Gastrocnemius medialis (tissue), 4 donors: Measurements from ENCODE around the gene SREBF2.

Experiments used
- POLR2A ChIP-seq, 2 donors: fragments of 450-650 bp; IDR thresholded peaks; one replicate each; pipeline ENCODE4 v1.6.1; 2017; ENCODE audit warnings: antibody characterized with exemption in 2 of 2, mild to moderate bottlenecking in 2 of 2, moderate library complexity in 2 of 2
- TF ChIP-seq, protein P1 (sequence below), 5 experiments: fragments of 450-650 bp in 3 of 5; fragments of 200-600 bp in 2 of 5; sonication (generic) in 2 of 5; IDR thresholded peaks in 4 of 5; conservative IDR thresholded peaks in 1 of 5; 1 replicate in 4 of 5; 2 replicates in 1 of 5; pipeline ENCODE4 v1.5.1; 2016 to 2019; ENCODE audit warnings: antibody characterized with exemption in 5 of 5, mild to moderate bottlenecking in 3 of 5, moderate library complexity in 3 of 5

- TF ChIP-seq POLR2A (IDR thresholded peaks at IDR 0.05): no peak
- TF ChIP-seq, protein P1, sequence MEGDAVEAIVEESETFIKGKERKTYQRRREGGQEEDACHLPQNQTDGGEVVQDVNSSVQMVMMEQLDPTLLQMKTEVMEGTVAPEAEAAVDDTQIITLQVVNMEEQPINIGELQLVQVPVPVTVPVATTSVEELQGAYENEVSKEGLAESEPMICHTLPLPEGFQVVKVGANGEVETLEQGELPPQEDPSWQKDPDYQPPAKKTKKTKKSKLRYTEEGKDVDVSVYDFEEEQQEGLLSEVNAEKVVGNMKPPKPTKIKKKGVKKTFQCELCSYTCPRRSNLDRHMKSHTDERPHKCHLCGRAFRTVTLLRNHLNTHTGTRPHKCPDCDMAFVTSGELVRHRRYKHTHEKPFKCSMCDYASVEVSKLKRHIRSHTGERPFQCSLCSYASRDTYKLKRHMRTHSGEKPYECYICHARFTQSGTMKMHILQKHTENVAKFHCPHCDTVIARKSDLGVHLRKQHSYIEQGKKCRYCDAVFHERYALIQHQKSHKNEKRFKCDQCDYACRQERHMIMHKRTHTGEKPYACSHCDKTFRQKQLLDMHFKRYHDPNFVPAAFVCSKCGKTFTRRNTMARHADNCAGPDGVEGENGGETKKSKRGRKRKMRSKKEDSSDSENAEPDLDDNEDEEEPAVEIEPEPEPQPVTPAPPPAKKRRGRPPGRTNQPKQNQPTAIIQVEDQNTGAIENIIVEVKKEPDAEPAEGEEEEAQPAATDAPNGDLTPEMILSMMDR (IDR thresholded peaks at IDR 0.05 in 4 of 5, conservative IDR thresholded peaks at IDR 0.05 in 1 of 5): no peak
These were observed 13.5 kb downstream of the SREBF2 start for GRCh38 chr22:41846268-41846987.
